RWPE1 (cell line): ENCODE results near the gene MAPK8IP2.

Source experiments
- CTCF ChIA-PET: fragments of 350-600 bp; sonication (Branson Sonifier 250); formaldehyde crosslinking; extraction: SDS; loops from one replicate; lab custom pipeline; 2021; lab: Yijun Ruan, JAX
- POLR2A ChIA-PET: fragments of 400-600 bp; formaldehyde crosslinking; extraction: SDS; loops from one replicate; lab custom pipeline; 2020; ENCODE audit warnings: antibody characterized with exemption; ENCODE audit not compliant: low non-redundant PET; lab: Yijun Ruan, JAX
- DNase-seq: peaks from one replicate; pipeline ENCODE4 v3.0.0; 2012; ENCODE audit warnings: low spot score
- H3K27ac ChIP-seq: fragments of 450-650 bp; 2 replicates; pipeline ENCODE4 v1.5.1; 2017
- CTCF ChIP-seq: fragments of 450-650 bp; conservative IDR thresholded peaks from 2 replicates; pipeline ENCODE4 v1.5.1; 2017; ENCODE audit warnings: low read depth, mild to moderate bottlenecking

Gene MAPK8IP2

GRCh38 chr22:50584106-50585096, 16.2 kb upstream of the MAPK8IP2 start:
- no peak for TF ChIP-seq CTCF
- POLR2A ChIA-PET = no interaction called here
- no peak for DNase-seq
- CTCF ChIA-PET = no interaction called here
- no peak overlapping the region for H3K27ac ChIP-seq

GRCh38 chr22:50585238-50585637, 15.4 kb upstream of the MAPK8IP2 start:
- DNase-seq = no peak
- POLR2A ChIA-PET = no interaction called here

GRCh38 chr22:50585781-50586180, 14.8 kb upstream of the MAPK8IP2 start:
- DNase-seq = no peak
- TF ChIP-seq CTCF = no peak
- ChIA-PET POLR2A (no interaction called here), CTCF (no interaction called here)
- no peak overlapping the region for H3K27ac ChIP-seq

More at GRCh38 chr22:50585238-50585637, 15.4 kb upstream of the MAPK8IP2 start:
- CTCF ChIA-PET = no interaction called here
- H3K27ac ChIP-seq = no peak overlapping the region
- TF ChIP-seq CTCF = no peak

- CTCF ChIA-PET = no interaction called here
- DNase-seq = no peak
- no peak overlapping the region for H3K27ac ChIP-seq
- POLR2A ChIA-PET = no interaction called here
- TF ChIP-seq CTCF = no peak
Observed at GRCh38 chr22:50586416-50586815, 14.2 kb upstream of the MAPK8IP2 start.

- H3K27ac ChIP-seq = no peak overlapping the region
- DNase-seq = no peak
- no peak for TF ChIP-seq CTCF
- ChIA-PET CTCF (no interaction called here), POLR2A (no interaction called here)
Observed at GRCh38 chr22:50587407-50587806, 13.2 kb upstream of the MAPK8IP2 start.

- DNase-seq = no peak
- ChIA-PET POLR2A (no interaction called here), CTCF (no interaction called here)
- H3K27ac ChIP-seq = no peak overlapping the region
- TF ChIP-seq CTCF = no peak
Observed at GRCh38 chr22:50595189-50595588, 5.4 kb upstream of the MAPK8IP2 start.
